ENCODE results near the gene KMO.

KMO gene

DNA sequence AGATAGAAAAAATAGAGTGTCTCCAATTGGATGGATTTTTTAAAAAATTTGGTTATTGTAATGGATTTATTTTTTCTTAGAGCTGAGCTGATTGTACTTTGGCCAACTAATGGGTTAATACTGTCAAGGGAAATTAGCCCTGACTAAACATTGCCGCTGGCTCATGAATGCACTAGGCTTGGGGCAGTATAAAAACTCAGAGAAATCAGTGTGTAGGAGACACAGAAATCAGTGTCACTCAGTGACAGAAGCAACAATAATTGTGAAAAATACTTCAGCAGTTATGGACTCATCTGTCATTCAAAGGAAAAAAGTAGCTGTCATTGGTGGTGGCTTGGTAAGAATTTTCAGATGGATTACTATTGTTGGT is at the start of gene KMO:
Gene KMO, plus strand, starts transcription at position 217 of the 370 bp plus-strand sequence. Its CDS starts 67 bp downstream, at position 284.
- DNase-seq = no peak

GRCh38 chr1:241482761-241483250 is 49.4 kb upstream of the KMO start:
- DNase-seq = no peak

GRCh38 chr1:241485145-241485544 is 47.0 kb upstream of the KMO start:
- DNase-seq = no peak

DNA sequence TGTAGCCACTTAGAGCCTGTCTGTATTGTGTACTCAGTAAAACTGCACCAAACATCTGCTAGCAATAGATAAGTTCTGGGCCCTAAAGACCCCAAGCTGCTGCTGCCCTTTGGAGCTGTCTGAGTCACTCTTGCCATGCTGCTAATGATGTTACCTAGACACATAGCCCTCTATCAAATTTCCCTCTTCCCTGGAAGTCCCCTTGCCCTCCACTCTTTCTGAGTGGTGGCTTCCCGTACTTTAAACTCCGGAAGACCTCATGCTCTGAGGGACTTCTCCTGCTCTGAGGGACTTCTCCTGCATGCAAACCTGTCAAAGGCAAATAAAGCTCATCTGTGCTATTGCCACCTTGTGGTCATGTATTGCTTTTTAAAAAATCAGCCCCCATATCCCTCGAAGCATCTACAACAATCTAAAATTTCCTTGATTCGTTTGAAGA is 46.6 kb upstream of the KMO start:
- no peak for DNase-seq

- no peak for DNase-seq
Measured at GRCh38 chr1:241488739-241489138, 43.4 kb upstream of the KMO start.

DNA sequence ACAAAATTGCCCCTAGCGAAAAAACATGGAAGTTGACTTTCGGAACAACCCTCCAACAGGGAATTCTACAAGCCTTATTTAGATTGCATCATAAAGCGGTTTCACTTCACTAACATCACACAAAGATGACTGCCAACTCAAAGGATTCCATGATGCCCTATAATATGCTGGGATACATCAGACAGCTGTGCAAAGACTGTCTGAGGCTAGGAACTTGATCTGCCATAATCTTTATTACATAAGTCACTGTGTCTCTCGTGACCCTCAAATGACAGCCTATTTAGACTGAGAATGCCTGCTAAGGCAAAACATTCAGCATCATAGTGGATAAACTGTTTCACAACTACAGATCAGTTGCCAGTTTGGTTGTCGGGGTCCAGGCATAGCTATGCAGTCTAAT is 36.4 kb upstream of the KMO start:
- peak; percentile 8 for DNase-seq

- peak; percentile 12 for DNase-seq
Measured at GRCh38 chr1:241499910-241500309, 32.3 kb upstream of the KMO start.

- no peak for DNase-seq
Measured at GRCh38 chr1:241503444-241503843, 28.7 kb upstream of the KMO start.

DNA sequence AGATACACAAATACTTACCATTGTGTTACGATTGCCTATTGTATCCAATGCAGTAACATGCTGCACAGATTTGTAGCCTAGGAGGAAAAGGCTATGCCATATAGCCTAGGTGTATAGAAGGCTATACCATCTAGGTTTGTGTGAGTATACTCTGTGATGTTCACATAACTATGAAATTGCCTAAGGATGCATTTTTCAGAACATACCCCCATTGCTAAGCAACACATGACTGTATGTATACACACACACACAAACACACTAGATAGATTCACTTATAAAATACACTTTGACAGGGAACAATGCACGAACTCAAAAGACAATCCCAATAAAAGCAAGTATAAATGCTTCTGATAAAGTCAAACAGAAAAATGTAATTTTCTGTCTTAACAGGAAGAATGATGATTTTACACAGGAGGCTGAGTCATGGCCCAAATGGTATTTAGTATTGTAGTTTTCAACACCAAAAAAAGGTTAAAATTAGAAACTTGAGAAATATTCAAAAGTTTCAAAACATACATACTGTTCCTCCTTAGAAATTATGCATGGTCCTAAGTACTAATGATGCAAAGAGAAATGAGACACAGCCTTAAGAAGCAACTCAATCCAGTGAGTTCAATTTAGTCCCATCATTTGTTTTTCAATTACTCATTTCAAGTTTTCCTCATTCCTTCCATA is 24.9 kb upstream of the KMO start:
- no peak for DNase-seq

DNA sequence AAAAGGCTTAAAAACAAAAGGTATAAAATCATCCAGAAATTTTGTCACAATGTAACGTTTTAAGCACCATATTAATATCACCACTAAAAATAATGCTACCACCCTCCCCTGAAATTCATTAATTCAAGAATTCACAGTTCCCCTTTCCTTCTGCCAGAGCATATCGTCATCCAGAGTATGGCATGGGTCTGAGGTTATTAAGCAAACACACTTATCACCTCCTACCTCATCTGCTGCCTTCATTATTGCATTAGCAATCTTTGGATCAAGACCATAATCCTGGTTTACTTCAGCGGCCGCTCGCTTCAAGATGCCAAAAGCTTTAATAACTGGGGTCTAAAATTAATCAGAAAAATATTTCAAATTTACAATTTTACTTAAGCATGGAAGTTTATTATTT is 18.8 kb upstream of the KMO start:
- no peak for DNase-seq

GRCh38 chr1:241518476-241519307 is 13.5 kb upstream of the KMO start:
- no peak for DNase-seq

GRCh38 chr1:241519308-241520079 is 12.7 kb upstream of the KMO start, which contains the start of gene FH:
TSS of gene FH (minus strand) at chr1:241519755. CDS start at chr1:241519722, 33 bp downstream.
- peak; percentile 99 for DNase-seq

- DNase-seq = no peak
Measured at GRCh38 chr1:241520080-241520465, 12.1 kb upstream of the KMO start.

DNA sequence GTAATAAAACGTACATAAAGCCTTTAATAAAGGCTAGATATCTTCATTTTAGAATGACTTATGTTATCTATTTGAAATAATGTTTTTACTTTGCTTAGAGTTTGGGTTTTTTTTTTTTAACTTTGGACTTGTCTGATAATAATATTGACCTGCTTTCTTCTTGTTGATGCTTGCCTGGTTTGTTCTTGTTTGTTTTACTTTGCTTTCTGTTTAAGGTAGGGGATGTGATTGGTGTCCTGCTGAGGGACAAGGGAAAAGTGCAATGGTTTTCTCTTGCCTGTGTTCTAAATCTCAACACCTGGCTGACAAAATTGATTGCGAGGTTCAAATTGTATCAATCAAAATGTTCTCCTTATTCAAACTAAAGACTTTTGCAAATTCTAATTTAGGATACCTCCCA is 10.5 kb upstream of the KMO start:
- no peak for DNase-seq

DNA sequence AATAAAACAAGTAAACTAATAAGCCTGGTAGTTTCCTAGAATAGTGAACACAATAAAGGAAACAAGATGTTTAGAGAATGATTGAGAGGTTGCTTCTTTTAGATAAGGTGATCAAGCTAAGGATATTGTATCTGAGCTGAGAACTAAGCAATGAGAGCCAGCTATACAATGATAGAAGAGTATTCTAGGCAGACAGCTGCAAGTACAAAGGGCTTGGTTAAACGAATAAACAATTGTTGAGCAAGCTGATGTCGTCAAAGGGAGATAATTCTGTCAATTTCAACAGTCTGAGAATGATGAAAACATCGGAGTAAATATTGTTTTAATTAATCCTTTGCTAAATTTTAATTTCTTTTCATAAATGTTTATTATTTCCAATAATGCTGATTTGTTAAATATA is 7.2 kb upstream of the KMO start:
- no peak for DNase-seq

GRCh38 chr1:241527146-241527545 is 5.0 kb upstream of the KMO start:
- DNase-seq = no peak

GRCh38 chr1:241531195-241532161 is 700 bp upstream of the KMO start:
- peak; percentile 79 for DNase-seq

- DNase-seq = no peak
Measured at GRCh38 chr1:241532864-241533263, 686 bp downstream of the KMO start.

- no peak for DNase-seq
Measured at GRCh38 chr1:241533326-241534115, 1.3 kb downstream of the KMO start.

DNA sequence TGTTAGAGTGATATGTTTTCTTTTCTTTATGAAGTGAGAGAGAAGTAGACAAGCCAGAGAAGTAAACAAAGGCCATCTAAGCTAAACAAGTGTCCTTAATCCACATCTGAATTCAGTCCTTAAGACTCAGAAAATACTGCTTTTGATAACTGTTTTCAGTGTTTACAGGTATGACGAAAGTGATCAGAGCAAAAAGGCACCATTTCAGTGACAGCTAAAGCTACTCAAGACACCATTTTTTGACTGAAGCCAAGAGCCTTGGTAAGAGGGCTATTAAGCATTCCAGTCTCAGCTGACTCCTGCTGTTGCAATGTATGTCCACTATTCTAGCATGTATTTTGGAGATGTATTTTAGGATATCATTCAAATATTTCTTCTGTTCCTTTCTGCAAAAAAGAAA is 4.1 kb downstream of the KMO start:
- no peak for DNase-seq

GRCh38 chr1:241536969-241537368 is 4.8 kb downstream of the KMO start:
- no peak for DNase-seq

Measured in NCI-H2171 treated with DMSO at 0.1 percent for 48 hours (cell line).